ENCODE results near the gene ZNF516. TPM values are rescaled to one million over a fixed set of nuclear protein-coding genes. Genes with fewer than 3 reads are reported as not detected.
"Not testable (repeated sequence)": the region's sequence is repeated elsewhere in the genome, so short reads cannot be mapped to it uniquely, and the experiment has no call there.

The ZNF516 gene
- total RNA-seq, 1 donor from 2014 or later = 28.0 TPM

DNA sequence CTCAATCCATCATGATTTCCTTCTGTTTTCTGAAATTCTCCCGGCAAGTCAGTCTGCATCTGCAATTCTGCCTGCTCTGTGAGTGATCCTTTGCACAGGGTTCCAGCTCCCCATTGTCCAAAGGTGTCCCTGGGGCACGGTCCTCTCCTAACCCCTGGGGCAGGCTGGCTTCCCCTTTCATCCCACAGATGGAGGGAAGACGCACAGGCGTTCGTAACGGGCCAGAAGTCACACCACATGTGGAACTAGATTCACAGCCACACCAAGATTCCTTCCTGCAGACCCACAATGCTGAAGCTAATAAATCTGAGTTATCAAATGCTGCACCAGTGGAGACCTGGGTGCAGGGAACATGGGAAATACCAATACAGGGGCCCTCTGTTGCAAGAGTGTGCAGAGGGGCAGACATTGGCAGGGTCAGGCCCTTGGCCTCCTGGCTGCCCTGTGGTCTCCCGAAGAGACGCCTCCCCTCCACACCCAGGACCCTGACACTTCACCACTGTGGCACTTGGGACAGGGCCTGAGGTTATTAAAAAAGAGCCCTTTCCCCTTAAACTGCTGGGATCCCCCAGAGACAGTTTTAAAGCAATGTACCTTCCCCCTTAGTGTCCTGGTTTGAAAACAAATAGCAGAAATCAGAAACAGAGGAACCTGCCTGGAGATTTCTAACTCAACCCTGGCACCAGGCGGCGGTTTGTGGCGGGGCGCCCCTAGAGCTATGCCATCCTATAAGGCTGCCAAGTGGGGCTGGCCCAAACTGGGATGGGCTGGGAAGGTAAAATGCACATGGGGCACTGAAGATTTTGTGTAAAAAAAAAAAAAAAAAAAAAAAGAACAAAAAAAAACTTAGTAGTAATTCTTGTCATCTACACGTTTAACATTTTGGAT lies 15.4 kb downstream of the ZNF516 start:
- Histone ChIP-seq H3K36me3 (no peaks in the 10 kb centered on the region), H3K4me1 (peaks cover 25% of the 10 kb centered on the region), H3K9me3 (no peaks in the 10 kb centered on the region), H3K27me3 (no peaks in the 10 kb centered on the region), H3K4me3 (no peak overlapping the region), H3K27ac (no peak overlapping the region)
- ATAC-seq = peak; percentile 33
- TF ChIP-seq, protein P1, sequence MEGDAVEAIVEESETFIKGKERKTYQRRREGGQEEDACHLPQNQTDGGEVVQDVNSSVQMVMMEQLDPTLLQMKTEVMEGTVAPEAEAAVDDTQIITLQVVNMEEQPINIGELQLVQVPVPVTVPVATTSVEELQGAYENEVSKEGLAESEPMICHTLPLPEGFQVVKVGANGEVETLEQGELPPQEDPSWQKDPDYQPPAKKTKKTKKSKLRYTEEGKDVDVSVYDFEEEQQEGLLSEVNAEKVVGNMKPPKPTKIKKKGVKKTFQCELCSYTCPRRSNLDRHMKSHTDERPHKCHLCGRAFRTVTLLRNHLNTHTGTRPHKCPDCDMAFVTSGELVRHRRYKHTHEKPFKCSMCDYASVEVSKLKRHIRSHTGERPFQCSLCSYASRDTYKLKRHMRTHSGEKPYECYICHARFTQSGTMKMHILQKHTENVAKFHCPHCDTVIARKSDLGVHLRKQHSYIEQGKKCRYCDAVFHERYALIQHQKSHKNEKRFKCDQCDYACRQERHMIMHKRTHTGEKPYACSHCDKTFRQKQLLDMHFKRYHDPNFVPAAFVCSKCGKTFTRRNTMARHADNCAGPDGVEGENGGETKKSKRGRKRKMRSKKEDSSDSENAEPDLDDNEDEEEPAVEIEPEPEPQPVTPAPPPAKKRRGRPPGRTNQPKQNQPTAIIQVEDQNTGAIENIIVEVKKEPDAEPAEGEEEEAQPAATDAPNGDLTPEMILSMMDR (IDR thresholded peaks at IDR 0.05) = no peak
- intact Hi-C loops (cut with DNase I) = no loop called here
- no peak for DNase-seq

DNA sequence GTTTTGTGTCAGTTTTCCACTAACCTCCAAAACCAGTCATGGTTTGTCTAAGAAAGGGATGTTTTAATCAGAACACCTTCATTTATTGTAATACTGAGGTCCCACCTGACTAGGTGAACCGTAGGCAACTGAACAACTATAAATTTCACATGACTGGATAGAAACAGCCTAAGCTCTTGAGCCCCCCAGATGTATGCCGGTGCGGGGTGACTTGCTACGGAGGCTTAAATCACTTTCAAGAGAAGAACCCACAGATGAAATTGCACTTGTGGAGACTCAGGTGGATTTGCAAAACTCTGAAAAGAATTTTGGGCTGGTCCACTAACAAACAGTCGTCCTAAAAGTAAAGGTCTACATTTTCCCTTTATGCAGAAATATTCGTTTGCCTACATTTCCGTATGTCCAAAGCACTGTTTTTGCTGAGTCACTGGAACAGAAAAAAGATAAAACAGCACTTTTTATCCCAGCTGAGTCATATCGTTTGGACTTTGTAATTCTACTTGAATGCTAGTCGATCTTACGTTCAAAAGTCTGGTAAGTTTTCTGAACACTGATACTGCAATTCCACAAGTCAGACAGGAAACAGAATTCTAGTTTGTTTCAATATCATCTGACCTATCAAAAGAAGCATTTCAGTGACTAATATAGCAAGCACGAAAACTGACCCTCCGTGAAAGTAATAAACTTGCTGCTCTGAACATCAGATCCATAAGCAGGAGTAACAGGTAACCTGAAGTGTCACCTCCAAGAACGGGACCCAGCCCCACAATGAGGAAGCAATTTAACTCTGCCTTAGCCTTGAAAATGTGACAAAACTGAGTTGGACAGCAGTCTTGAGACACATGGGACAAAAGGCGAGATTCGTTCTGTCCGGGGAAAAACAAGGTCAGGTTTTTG lies 18.1 kb downstream of the ZNF516 start:
- intact Hi-C loops (cut with DNase I) = no loop called here
- H3K9me3 ChIP-seq = no peaks in the 10 kb centered on the region
- TF ChIP-seq, protein P1 (IDR thresholded peaks at IDR 0.05) = no peak
- H3K4me1 ChIP-seq = peaks cover 25% of the 10 kb centered on the region
- no peaks in the 10 kb centered on the region for H3K27me3 ChIP-seq
- DNase-seq = no peak
- no peaks in the 10 kb centered on the region for H3K36me3 ChIP-seq
- peak overlapping the region; percentile 45 for H3K27ac ChIP-seq
- peak; percentile 29 for ATAC-seq
- H3K4me3 ChIP-seq = peak overlapping the region; percentile 34

DNA sequence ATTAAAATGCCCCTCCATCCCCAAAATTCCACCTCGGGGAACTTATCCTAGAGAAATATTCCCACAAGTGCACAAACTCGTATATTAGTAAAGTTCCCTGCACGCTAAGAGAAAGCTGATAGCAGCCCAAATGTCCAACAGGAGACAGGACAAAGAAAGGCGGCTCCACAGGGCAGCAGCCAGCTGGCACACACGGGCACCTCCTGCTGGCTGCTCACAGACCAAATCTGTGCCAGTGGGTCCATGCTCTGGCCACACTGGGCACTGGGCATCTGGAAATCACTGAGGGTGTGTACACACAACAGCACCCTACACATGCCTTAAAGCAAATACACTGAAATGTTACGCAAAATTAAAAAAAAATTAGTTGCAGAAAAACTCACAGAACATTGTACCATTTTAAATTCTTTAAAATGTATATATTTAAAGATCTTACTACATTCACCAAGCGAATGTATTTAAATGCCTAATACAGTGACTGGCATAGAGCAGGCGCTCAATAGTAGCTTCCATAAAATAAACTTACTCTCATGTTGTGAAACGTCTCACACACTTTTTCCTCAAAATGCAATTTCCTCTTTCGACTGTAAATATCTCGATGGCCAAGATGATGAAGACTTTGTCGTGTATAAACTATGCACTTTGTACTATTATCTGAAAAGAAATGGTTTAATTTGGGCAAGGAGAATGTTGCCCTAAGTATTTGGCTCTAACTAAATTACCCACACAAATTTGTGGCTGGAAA lies 19.4 kb downstream of the ZNF516 start:
- H3K27me3 ChIP-seq = no peaks in the 10 kb centered on the region
- H3K9me3 ChIP-seq = no peaks in the 10 kb centered on the region
- TF ChIP-seq, protein P1 (IDR thresholded peaks at IDR 0.05) = no peak
- intact Hi-C loops (cut with DNase I) = no loop called here
- ATAC-seq = peak; percentile 34
- no peak overlapping the region for H3K27ac ChIP-seq
- no peaks in the 10 kb centered on the region for H3K36me3 ChIP-seq
- peaks cover 25% of the 10 kb centered on the region for H3K4me1 ChIP-seq
- H3K4me3 ChIP-seq = no peak overlapping the region
- DNase-seq = no peak

DNA sequence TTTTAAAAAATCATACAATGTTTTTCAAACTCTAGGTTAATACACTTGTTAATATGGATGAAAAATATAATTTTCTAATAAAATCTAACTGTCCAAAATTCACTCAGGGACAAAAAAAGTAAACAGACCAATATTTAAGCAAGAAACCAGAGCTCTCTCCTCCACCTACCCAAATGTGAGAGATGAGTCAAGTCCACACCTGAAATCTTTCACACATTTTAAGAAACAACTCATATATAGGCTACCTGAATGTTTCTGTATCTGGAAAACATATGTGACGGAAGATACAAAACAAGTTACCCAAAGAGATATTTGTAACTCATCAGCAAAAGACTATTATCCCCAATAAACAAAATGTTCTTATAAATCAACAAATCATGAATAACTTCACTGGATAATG lies 20.2 kb downstream of the ZNF516 start:
- Histone ChIP-seq H3K4me3 (no peak overlapping the region), H3K27me3 (no peaks in the 10 kb centered on the region), H3K4me1 (peaks cover 25% of the 10 kb centered on the region), H3K27ac (no peak overlapping the region), H3K36me3 (no peaks in the 10 kb centered on the region), H3K9me3 (no peaks in the 10 kb centered on the region)
- DNase-seq = no peak
- intact Hi-C loops (cut with DNase I) = no loop called here
- ATAC-seq = no peak
- TF ChIP-seq, protein P1 (IDR thresholded peaks at IDR 0.05) = no peak

DNA sequence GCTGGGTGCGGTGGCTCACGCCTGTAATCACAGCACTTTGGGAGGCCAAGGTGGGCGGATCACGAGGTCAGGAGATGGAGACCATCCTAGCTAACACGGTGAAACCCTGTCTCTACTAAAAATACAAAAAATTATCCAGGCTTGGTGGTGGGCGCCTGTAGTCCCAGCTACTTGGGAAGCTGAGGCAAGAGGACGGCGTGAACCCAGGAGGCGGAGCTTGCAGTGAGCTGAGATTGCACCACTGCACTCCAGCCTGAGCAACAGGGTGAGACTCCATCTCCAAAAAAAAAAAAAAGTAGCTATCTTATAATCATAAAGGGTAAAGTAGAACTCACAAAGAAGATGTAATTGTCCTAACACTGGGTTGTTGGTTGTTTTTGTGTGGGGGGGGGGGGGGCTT lies 21.5 kb downstream of the ZNF516 start:
- DNase-seq; intact Hi-C loops (cut with DNase I); H3K9me3 ChIP-seq; H3K4me3 ChIP-seq; H3K27me3 ChIP-seq; ATAC-seq; H3K36me3 ChIP-seq; H3K27ac ChIP-seq: not testable (repeated sequence)
- H3K4me1 ChIP-seq = peaks cover 25% of the 10 kb centered on the region

Measured in upper lobe of right lung (tissue), 1 donor.